OCI-LY1 (cell line): ENCODE data around the gene RENBP.

Source experiments
- EZH2 ChIP-seq: fragments of 200-600 bp; sonication (generic), shearing (Covaris generic); IDR thresholded peaks from 2 replicates; pipeline ENCODE4 v1.8.0; 2017; ENCODE audit warnings: borderline replicate concordance, mixed run types, mild to moderate bottlenecking, antibody characterized with exemption, low read length, moderate library complexity, mixed read lengths
- TF ChIP-seq, protein P1 (sequence below): fragments of 200-600 bp; sonication (generic), shearing (Covaris generic); IDR thresholded peaks from 2 replicates; pipeline ENCODE4 v1.5.1; 2017; ENCODE audit warnings: mild to moderate bottlenecking, antibody characterized with exemption, low read length, moderate library complexity, mixed read lengths

DNA sequence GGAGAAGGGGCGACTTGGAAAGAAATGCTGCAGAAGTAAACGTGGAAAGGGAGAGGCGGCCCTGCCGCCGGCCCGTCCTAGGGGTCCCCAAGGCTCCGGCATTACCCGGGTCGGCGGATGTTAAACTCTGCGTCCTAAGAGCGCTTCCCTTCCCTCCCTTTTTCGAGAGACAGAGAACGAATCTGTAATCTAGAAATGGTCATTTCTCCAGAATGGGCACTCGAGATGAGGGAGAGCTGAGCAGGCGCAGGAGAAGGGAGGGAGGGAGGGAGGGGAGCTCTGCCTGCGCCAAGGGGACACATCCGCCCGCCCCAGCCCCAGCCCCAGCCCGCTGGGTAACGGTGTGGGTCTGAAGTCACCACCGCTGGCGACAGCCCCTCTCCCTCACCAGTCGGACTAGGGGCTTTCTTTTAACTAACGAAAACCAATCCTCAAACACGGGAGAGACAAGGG lies 25.5 kb upstream of the RENBP start:
- TF ChIP-seq, protein P1, sequence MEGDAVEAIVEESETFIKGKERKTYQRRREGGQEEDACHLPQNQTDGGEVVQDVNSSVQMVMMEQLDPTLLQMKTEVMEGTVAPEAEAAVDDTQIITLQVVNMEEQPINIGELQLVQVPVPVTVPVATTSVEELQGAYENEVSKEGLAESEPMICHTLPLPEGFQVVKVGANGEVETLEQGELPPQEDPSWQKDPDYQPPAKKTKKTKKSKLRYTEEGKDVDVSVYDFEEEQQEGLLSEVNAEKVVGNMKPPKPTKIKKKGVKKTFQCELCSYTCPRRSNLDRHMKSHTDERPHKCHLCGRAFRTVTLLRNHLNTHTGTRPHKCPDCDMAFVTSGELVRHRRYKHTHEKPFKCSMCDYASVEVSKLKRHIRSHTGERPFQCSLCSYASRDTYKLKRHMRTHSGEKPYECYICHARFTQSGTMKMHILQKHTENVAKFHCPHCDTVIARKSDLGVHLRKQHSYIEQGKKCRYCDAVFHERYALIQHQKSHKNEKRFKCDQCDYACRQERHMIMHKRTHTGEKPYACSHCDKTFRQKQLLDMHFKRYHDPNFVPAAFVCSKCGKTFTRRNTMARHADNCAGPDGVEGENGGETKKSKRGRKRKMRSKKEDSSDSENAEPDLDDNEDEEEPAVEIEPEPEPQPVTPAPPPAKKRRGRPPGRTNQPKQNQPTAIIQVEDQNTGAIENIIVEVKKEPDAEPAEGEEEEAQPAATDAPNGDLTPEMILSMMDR, result no peak
- TF ChIP-seq EZH2, result no peak
